ENCODE data around the gene CRKL.

DNA sequence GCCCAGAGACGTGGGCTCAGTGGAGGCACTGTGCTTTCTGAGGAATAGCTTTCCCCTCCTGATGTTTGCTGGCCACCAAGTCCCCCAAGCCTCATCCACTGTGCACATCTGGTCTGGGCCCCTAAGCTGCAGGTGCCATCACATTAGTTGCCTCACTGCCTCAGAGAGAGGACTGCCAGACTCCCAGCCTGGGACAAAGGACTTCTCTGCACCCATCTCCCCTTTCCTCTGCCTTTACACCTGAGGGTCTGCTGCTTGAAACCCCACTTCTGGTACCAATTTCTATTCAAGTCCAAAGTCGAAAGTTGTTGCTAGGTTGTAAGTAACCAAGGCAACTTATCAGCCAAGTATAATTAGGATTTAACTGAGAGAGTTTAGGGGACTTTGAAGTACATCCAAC lies 61.2 kb downstream of the CRKL start:
- TF ChIP-seq, protein P1, sequence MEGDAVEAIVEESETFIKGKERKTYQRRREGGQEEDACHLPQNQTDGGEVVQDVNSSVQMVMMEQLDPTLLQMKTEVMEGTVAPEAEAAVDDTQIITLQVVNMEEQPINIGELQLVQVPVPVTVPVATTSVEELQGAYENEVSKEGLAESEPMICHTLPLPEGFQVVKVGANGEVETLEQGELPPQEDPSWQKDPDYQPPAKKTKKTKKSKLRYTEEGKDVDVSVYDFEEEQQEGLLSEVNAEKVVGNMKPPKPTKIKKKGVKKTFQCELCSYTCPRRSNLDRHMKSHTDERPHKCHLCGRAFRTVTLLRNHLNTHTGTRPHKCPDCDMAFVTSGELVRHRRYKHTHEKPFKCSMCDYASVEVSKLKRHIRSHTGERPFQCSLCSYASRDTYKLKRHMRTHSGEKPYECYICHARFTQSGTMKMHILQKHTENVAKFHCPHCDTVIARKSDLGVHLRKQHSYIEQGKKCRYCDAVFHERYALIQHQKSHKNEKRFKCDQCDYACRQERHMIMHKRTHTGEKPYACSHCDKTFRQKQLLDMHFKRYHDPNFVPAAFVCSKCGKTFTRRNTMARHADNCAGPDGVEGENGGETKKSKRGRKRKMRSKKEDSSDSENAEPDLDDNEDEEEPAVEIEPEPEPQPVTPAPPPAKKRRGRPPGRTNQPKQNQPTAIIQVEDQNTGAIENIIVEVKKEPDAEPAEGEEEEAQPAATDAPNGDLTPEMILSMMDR (IDR thresholded peaks at IDR 0.05; ENCODE audit: low read depth, low read length, poor library complexity, severe bottlenecking): no peak
- TF ChIP-seq EZH2phosphoT487 (IDR thresholded peaks at IDR 0.05; ENCODE audit: borderline replicate concordance, low read length): no peak
